IPS-18c (cell line): Measurements from ENCODE around the gene TMEM125.

Experiments
- H3K4me3 ChIP-seq: 2 replicates; pipeline ENCODE4 v1.7.0; 2013; ENCODE audit warnings: low read depth, mild to moderate bottlenecking, low read length, moderate library complexity; ENCODE audit not compliant: insufficient read depth
- H3K9me3 ChIP-seq: one replicate; pipeline ENCODE4 v1.6.1; 2013; ENCODE audit warnings: mild to moderate bottlenecking, low read length, moderate library complexity; ENCODE audit not compliant: control insufficient read depth, insufficient read depth

The TMEM125 gene

DNA sequence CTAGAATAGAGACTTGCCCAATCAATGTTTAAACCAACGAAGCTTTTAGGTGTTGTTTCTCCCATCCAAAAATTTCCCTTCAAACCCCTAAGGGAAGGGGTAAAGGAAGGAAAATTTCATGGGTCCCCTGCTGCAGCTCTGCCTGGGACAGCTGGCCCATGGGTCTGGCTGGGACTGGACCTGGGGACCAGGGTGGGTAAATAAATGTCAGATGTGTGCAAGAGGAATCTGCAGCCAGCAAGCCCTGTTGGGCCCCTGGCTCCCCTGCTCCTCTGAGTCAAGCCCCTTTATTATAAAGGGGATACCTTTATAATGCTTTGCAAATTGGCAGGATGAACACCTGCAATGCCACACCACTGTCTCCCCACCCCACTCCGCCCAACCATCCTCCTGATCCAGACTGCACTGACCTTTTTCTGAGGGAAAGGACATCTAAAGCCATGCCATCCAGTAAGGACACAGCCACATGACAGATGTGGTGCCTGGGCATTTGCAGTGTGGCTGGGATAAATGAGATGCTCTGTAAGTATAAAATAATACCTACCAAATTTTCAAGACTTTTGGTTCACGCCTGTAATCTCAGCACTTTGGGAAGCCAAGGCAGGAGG, 1.9 kb upstream of the TMEM125 start:
- Histone ChIP-seq H3K9me3 (peaks cover 2% of the 10 kb centered on the region), H3K4me3 (no peak overlapping the region)

DNA sequence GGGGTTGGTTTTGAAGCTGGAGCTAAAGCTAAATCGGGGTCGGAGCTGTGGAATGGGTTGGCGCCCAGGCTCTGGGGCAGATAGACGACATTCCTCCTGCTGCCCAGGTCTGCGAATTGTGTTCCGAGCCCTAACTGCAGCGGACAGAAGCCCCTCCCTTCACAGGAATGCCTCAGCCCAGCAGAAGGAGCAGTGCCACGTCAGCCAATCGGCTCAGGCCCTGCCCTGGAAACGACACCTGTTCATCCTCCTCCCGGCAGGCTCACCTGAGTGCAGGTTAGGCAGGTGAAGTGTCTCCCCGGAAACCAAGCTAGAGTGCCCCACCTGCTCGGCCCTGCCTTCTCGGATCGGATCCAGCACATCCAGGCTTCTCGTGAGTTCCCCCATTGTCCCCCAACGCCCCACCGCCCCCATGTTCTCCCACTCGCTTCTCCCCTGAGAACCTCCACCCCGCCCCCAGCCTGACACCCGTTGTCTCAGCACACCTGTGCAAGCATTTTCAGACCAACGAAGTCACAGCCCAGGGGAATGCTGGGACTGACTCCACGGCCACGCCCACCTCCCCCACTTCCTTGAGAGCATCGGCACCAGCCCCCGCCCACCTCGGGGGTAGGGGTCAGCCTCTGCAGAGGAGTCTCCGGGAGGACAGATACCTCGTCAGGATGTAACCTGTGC, 775 bp downstream of the TMEM125 start:
- peak overlapping the region; percentile 42 for H3K4me3 ChIP-seq
- peaks cover 2% of the 10 kb centered on the region for H3K9me3 ChIP-seq

DNA sequence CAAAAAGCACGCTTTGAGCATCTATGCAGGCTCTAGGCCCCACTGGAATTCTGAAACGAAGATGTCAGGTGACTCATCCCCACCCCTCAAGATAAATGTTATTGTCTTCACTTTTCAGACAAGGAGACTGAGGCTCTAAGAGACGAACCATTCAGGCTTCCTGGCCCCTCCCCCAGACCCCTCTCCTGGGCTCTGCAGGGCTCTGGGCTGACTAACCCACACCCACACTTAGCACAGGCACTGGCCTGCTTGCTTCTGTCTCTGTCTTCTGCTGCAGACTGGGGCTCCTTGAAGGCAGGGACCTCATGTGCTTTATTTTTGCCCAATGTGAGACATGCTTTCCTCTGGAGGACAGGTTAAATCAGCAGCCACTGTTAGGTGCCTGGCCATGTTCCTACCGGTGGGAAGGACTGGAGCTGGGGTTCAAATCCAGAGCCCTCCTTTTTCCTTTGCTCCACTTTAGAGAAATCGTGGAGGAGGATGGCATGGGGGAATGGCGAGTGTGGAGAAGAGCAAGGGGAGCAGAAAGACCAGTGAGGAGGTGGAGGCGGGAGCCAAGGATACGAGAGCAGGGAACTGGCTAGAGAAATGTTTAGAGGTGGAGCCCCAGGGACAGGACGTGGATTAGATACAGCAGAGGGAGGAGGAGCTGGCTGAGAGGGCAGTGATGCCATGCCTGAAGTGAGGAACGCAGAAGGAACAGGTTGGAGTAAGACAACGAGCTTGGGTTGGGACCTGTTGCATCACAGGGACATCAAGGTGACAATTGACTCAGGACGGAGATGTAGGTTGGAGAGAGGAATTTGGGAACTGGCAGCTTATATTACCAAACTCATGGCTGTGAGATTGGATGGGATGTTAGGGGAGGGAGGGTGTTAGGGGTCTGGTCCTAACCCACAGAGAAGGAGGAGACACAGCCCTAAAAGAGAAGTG, 1.7 kb downstream of the TMEM125 start:
- H3K9me3 ChIP-seq = peaks cover 2% of the 10 kb centered on the region
- H3K4me3 ChIP-seq = peak overlapping the region; percentile 42

DNA sequence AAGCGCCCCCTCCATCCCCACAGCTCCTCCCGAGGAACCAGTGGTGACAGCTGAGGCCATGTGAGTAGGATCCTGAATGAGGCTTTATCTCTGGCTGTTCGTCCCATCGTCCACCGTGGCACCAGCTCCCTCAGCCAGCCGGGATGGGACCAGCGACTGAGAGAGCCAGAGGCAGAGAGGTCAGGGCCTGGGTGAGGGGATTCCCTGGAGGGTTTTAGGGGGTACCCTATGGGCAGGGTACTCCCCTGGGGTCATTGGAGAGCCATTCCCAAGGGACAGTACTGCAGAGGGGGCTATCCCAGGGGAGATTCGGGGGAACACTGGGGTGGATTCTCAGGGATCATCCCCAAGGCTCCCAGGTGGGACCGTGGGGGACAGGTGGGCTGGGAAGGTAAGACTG, 2.4 kb downstream of the TMEM125 start:
- Histone ChIP-seq H3K9me3 (peaks cover 2% of the 10 kb centered on the region), H3K4me3 (no peak overlapping the region)

DNA sequence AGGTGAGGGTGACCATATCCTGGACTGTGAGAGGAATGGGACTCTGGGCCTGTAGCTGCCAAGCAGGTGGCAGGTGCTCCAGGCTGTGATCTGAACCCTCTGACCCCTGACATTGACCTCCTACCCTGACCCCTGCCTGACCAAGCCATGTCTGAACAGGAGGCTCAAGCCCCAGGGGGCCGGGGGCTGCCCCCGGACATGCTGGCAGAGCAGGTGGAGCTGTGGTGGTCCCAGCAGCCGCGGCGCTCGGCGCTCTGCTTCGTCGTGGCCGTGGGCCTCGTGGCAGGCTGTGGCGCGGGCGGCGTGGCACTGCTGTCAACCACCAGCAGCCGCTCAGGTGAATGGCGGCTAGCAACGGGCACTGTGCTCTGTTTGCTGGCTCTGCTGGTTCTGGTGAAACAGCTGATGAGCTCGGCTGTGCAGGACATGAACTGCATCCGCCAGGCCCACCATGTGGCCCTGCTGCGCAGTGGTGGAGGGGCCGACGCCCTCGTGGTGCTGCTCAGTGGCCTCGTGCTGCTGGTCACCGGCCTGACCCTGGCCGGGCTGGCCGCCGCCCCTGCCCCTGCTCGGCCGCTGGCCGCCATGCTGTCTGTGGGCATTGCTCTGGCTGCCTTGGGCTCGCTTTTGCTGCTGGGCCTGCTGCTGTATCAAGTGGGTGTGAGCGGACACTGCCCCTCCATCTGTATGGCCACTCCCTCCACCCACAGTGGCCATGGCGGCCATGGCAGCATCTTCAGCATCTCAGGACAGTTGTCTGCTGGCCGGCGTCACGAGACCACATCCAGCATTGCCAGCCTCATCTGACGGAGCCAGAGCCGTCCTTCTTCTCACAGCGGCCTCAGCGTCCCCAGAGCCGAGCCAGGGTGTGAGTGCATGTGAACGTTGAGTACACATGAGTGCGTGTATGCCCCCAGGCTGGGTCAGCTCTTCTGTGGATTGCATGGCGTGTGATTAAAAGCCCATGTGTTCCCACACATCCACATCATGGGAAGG, 3.1 kb downstream of the TMEM125 start:
- no peak overlapping the region for H3K4me3 ChIP-seq
- peaks cover 4% of the 10 kb centered on the region for H3K9me3 ChIP-seq

DNA sequence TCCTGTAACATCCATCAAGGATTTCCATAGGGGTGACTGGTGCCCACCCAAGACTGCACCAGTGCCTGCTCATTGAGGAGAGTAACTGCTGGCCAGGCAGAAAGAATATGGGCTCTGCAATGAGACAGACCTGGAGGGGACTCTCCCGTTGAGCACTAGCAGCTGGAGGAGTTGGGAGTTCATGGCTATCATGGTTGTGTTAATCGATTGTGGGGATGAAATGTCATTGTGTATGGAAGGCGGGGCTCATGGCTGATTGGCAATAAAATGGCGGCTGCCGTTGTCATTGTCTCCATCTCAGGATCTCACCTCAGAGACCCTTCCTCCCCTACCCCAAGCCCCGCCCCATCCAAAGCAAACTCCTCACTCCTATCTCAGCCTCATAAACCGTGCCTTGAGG, 3.9 kb downstream of the TMEM125 start:
- H3K9me3 ChIP-seq = peaks cover 2% of the 10 kb centered on the region
- no peak overlapping the region for H3K4me3 ChIP-seq

DNA sequence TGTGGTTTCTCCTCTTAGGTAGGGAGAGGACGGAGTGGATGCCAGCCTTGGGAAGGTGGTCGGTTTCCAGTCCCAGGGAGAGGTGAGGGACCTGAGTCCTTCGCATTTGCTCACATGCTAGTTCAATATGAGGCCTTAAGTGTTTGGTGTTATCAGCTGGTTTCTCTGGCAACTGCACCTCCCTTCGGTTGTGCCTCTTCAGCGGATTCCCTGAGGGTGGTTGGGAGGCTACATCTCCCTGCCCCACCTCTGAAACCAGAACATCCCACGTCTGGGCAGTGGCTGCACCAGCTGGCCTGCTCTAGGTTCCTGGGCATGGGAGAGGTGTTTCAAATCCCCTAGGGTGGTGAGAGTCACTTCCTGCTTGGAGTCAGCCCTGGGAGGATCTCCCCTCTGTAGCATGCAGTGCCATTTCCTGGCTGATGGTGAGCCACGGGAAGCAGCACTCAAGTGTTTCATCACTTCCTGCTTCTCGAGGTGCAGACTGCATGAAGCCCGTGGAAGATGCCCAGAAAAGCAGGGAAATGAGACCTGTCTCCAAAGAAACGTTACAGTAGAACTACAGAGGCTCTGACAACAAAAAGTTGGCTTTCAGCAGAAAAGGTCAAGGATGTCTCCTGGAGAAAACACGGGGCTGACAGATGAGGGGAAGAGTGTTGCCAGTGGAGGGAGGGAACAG, 4.5 kb downstream of the TMEM125 start:
- peaks cover 2% of the 10 kb centered on the region for H3K9me3 ChIP-seq
- H3K4me3 ChIP-seq = no peak overlapping the region

DNA sequence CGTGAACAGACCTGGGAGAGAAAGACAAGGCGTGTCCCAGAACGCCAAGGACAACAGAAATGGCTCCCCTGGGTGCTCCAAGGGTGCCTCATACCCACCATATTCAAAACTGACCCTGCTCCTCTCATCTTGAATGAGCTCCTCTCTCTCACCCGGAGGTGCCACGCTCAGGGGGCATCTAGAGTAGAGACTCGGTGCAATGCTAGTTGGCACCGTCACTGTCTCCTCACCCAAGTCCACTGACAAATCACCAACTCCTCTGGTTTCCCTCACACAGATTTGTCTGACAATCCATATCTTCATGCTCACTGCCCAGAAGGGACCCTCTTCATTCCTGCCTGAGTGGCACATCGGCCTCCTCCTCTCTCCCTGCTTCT, 5.0 kb downstream of the TMEM125 start:
- peaks cover 2% of the 10 kb centered on the region for H3K9me3 ChIP-seq
- no peak overlapping the region for H3K4me3 ChIP-seq

DNA sequence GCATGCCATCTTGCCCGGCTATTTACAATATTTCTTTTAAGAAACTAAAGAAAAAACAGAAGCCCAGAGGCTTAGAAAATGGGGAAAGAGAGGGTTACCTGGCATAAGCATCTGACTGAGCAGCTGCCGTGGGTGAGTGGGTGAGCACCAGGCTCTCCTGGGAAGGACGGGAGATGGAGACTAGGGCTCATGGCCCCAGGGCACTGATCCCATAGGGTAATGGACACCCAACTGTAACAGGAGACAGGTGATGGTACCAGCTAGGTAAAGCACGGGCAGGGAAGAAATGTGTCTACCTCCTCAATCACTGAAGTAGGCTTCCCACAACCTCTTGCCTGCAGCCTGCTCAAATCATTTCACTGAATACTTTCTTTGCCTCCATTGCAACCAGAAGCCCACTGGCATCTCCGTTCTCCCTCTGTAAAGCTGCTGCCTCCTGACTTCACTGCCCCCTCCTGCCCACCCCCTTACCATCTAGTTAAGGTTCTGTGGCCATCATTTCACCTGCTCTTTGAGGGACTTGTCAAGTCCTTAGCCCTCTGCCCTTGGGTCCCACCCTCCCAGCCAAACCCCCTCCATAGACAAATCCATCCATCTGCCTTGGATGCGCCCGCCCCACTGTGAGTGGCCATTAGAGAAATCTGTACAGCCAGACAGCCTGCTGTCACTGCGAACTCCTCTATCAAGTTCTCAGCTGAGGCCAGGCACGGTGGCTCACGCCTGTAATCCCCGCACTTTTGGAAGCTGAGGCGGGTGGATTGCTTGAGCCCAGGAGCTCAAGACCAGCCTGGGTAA, 6.2 kb downstream of the TMEM125 start:
- H3K9me3 ChIP-seq = peaks cover 2% of the 10 kb centered on the region
- H3K4me3 ChIP-seq = no peak overlapping the region

DNA sequence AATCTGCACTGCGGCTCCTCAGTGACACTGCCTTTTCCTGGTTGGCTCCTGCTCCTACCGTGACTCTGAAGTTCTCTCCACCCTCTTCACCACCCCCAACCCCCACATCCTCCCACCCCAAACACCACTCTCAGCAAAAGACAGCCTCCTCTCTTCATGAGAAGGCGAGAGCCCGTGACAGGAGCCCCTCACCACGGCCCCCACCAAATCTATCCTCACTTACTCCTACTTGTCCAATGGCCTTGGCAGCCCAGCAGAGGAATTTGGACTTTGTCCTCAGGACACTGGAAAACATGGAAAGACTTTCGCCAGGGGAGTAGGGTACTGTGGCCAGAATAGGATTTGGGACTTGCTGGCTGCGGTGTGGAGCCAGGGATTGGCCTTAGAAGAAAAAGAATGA, 6.9 kb downstream of the TMEM125 start:
- no peak overlapping the region for H3K4me3 ChIP-seq

DNA sequence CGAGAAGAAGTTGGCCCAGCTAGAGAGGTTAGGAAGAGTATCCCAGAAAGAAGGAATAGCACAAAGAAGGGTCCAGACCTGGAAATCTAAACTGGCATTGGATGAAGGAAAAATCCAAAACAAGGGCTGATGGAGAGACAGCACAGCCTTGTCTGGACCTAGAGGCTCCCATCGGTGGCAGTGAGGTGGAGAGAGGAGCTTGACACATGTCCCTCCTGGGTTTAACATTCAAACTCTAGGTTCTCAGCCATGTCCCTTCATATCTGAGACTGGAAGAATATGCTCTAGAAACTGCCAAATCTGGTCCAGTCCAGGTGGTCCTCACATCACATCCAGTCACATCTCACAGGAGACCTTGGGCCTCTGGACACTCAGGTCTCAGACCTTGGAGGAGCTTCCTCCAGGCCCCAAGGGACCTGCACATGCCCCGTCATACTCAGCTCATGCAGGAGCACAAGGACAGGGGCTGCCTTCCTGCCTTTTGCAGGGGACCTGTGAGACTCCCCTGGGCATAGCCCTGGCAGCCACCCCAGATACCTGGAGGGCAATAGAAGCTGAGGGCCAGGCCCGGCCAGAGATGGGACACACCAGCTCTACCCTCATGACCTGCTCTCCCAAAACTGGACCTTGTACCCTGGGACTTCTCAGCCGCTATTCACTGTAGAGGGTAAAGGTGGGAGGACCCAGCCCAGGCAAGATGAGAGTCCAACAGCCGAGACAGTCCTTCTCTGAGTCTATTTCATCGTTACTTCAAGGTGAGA, 7.5 kb downstream of the TMEM125 start:
- Histone ChIP-seq H3K9me3 (peaks cover 2% of the 10 kb centered on the region), H3K4me3 (no peak overlapping the region)

More for the DNA sequence above, 6.9 kb downstream of the TMEM125 start:
- H3K9me3 ChIP-seq = peaks cover 2% of the 10 kb centered on the region

DNA sequence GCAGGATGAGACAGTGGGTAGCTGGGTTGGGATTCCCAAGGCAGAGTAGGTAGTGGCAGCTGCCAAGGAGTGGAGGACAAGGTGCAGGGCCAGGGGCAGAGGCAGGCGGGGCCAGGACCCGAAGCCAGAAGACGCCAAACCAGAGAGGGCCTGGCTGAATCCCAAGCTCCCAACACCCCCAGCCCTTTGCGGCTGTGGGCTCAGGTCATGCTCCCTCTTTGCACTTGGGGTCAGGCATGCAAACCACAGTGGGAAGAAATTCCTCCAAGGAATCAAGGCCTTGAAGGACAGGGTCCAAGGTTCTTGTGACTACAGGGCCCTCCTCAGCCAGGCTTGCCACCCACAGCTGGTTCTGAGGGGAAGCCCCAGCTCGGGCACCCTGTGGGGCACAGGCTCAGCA, 9.4 kb downstream of the TMEM125 start:
- H3K4me3 ChIP-seq = no peak overlapping the region
- H3K9me3 ChIP-seq = peaks cover 2% of the 10 kb centered on the region

DNA sequence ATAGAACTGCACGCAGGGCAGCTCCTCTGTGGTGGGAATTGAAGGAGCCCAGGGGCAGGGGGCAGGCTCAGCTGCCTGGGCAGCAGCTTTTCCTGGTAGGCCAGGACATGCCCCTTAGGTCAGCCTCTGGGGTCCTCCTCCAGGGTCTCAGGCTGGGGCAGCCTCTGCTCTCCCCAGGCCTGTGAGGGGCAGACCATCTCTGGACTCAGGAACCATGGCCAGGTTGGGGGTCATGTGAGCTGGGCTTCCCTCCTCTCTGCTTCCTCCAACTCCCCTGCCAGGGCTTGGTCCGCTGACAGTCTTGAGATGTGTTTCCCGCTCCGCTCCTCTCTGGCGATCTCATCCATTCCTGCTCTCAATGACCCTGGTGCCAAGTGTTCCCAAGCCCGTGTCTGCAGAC, 9.9 kb downstream of the TMEM125 start:
- Histone ChIP-seq H3K9me3 (peaks cover 2% of the 10 kb centered on the region), H3K4me3 (no peak overlapping the region)

DNA sequence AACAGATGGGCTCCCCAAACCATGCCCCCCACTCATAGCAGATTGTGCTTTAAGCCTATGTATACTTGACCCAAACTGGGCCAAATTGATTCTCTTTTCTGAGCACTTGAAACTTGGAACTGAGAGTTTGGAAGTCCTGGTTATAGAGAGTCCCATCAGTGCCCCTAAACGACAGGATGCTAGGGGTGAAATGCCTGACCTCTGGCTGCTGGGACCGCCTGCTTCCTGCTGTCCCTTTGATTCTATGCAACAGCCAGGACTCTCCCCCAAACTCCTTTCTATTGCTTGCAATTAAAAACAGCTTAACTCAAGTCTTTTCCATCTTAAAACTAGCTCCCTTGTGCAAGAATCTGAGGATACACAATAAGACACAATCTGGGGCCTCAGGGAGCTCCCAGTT, 10.9 kb downstream of the TMEM125 start:
- H3K9me3 ChIP-seq = peaks cover 2% of the 10 kb centered on the region
- no peak overlapping the region for H3K4me3 ChIP-seq
